Measurements from ENCODE around the gene SCAMP5.

SCAMP5 gene

DNA sequence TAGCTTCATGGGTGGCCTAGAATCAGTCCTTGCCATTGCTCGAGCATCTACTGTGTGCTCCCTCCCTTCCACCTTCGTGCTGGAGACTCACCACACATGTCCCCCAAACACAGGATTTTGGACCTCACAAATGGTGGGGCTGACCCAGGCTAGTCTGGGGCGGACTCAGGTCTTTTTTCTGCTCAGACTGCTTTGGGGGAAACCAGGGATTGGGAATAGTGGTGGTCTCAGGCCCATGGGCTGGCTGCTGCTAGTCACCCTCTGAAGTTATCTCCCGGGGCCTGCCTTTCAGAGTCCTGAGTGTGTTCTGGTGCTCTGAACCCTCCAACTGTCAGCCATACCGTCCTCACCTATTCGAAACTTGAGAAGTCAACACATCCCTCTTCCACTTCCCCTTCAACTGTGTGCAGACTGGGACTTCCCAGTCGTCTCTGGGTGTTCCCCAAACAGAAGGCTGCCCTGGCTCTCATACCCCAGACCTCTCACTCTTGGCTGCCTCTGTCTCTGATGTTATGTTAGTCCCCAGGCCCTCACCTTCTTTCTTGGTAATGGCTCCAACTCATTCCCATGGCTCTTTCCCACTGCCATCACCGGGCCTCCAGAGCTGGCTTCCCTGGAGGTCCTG is 74.0 kb downstream of the SCAMP5 start:
- Histone ChIP-seq H2AFZ (ENCODE audit: low read length) (no peak overlapping the region), H3K9me3 (ENCODE audit: insufficient read depth, low read depth, low read length) (no peaks in the 10 kb centered on the region), H3K4me1 (ENCODE audit: insufficient read depth, low read length, poor library complexity, severe bottlenecking) (peaks cover 47% of the 10 kb centered on the region), H3K9ac (ENCODE audit: low read depth, low read length, poor library complexity, severe bottlenecking) (no peak overlapping the region), H3K4me3 (ENCODE audit: low read length, poor library complexity, severe bottlenecking) (no peak overlapping the region), H3K36me3 (ENCODE audit: insufficient read depth, low read length) (no peaks in the 10 kb centered on the region), H3K79me2 (ENCODE audit: insufficient read depth, low read length) (no peaks in the 10 kb centered on the region), H3K4me2 (ENCODE audit: low read depth, low read length, poor library complexity, severe bottlenecking) (no peak overlapping the region), H4K20me1 (ENCODE audit: insufficient read depth, low read length, poor library complexity, severe bottlenecking) (no peaks in the 10 kb centered on the region), H3K27me3 (ENCODE audit: insufficient read depth, low read length, poor library complexity, severe bottlenecking) (no peaks in the 10 kb centered on the region), H3F3A (ENCODE audit: low read depth) (peaks cover 7% of the 10 kb centered on the region; the same call in 1 of the 2 replicates), H3K9me2 (replicated peaks; ENCODE audit: low read depth, low read length) (no peaks in the 10 kb centered on the region)
- no peak for TF ChIP-seq EZH2phosphoT487 (IDR thresholded peaks at IDR 0.05; ENCODE audit: borderline replicate concordance)
- TF ChIP-seq, protein P1, sequence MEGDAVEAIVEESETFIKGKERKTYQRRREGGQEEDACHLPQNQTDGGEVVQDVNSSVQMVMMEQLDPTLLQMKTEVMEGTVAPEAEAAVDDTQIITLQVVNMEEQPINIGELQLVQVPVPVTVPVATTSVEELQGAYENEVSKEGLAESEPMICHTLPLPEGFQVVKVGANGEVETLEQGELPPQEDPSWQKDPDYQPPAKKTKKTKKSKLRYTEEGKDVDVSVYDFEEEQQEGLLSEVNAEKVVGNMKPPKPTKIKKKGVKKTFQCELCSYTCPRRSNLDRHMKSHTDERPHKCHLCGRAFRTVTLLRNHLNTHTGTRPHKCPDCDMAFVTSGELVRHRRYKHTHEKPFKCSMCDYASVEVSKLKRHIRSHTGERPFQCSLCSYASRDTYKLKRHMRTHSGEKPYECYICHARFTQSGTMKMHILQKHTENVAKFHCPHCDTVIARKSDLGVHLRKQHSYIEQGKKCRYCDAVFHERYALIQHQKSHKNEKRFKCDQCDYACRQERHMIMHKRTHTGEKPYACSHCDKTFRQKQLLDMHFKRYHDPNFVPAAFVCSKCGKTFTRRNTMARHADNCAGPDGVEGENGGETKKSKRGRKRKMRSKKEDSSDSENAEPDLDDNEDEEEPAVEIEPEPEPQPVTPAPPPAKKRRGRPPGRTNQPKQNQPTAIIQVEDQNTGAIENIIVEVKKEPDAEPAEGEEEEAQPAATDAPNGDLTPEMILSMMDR (conservative IDR thresholded peaks at IDR 0.05; ENCODE audit: low read length) = no peak

DNA sequence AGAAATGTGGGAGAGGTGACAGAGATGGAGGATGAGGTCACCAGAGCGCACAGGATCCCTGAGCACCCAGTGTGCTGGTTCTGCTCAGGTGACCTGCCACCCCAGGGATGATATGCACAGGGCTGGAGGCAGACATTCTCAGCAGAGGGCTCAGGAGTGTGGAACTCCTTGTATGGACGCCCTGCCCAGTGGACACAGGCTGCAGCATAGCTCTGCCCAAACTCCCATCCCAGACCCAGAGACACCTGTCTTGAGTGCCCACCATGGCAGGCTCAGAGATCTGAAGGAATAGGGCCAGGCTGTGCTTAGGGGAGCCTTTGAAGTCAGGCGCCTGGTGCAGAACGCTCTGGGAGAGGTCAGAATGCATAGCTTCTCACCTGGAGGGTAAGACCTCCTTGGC is 75.3 kb downstream of the SCAMP5 start:
- H2AFZ ChIP-seq (ENCODE audit: low read length) = no peak overlapping the region
- TF ChIP-seq, protein P1 (conservative IDR thresholded peaks at IDR 0.05; ENCODE audit: low read length) = no peak
- TF ChIP-seq EZH2phosphoT487 (IDR thresholded peaks at IDR 0.05; ENCODE audit: borderline replicate concordance) = no peak
- no peaks in the 10 kb centered on the region for H3K9me2 ChIP-seq (replicated peaks; ENCODE audit: low read depth, low read length)
- H4K20me1 ChIP-seq (ENCODE audit: insufficient read depth, low read length, poor library complexity, severe bottlenecking) = no peaks in the 10 kb centered on the region
- no peaks in the 10 kb centered on the region for H3K79me2 ChIP-seq (ENCODE audit: insufficient read depth, low read length)
- no peaks in the 10 kb centered on the region for H3K36me3 ChIP-seq (ENCODE audit: insufficient read depth, low read length)
- H3K27me3 ChIP-seq (ENCODE audit: insufficient read depth, low read length, poor library complexity, severe bottlenecking) = no peaks in the 10 kb centered on the region
- H3K4me2 ChIP-seq (ENCODE audit: low read depth, low read length, poor library complexity, severe bottlenecking) = no peak overlapping the region
- H3K4me3 ChIP-seq (ENCODE audit: low read length, poor library complexity, severe bottlenecking) = no peak overlapping the region
- peaks cover 35% of the 10 kb centered on the region for H3K4me1 ChIP-seq (ENCODE audit: insufficient read depth, low read length, poor library complexity, severe bottlenecking)
- H3F3A ChIP-seq (ENCODE audit: low read depth) = peaks cover 7% of the 10 kb centered on the region; the same call in 1 of the 2 replicates
- H3K9ac ChIP-seq (ENCODE audit: low read depth, low read length, poor library complexity, severe bottlenecking) = no peak overlapping the region
- H3K9me3 ChIP-seq (ENCODE audit: insufficient read depth, low read depth, low read length) = peaks cover 5% of the 10 kb centered on the region; the same call in 1 of the 2 replicates
